ENCODE results near the gene LYL1. TPM values are rescaled to one million over a fixed set of nuclear protein-coding genes. Genes with fewer than 3 reads are reported as not detected.

The LYL1 gene
- total and polyA plus RNA-seq, 2 of the 13 experiments (the other 11 are each of a cell fraction or from before 2014, with no cell fraction given): 0.75 to 0.92 TPM

- TF ChIP-seq CSRNP1 (CRISPR knock-in tag; IDR thresholded peaks at IDR 0.05) (no peak), HCFC1 (IDR thresholded peaks at IDR 0.05; ENCODE audit: low read depth, low read length) (peak; percentile 75), MATR3 (CRISPR knock-in tag; IDR thresholded peaks at IDR 0.05) (no peak), MED8 (CRISPR knock-in tag; IDR thresholded peaks at IDR 0.05; ENCODE audit: insufficient replicate concordance) (peak; percentile 23), ZNF619 (CRISPR knock-in tag; IDR thresholded peaks at IDR 0.05) (no peak), ZNF367 (CRISPR knock-in tag; IDR thresholded peaks at IDR 0.05; ENCODE audit: borderline replicate concordance) (no peak), ZNF253 (CRISPR knock-in tag; IDR thresholded peaks at IDR 0.05; ENCODE audit: borderline replicate concordance) (no peak), LRRFIP1 (CRISPR knock-in tag; conservative IDR thresholded peaks at IDR 0.05) (no peak), PRDM15 (CRISPR knock-in tag; IDR thresholded peaks at IDR 0.05) (no peak), RNF2 (conservative IDR thresholded peaks at IDR 0.05; ENCODE audit: low read depth) (no peak), HNRNPK (IDR thresholded peaks at IDR 0.05; ENCODE audit: low read depth, low read length, poor library complexity, severe bottlenecking) (no peak), YY1 (IDR thresholded peaks at IDR 0.05; ENCODE audit: insufficient read depth, insufficient replicate concordance, low read depth, low read length) (peak; percentile 99), NFIB (CRISPR knock-in tag; IDR thresholded peaks at IDR 0.05; ENCODE audit: borderline replicate concordance) (no peak), HNF1A (IDR thresholded peaks at IDR 0.05; ENCODE audit: low read depth) (no peak; the same call in 1 of the 2 replicates), HNF1A (CRISPR knock-in tag; IDR thresholded peaks at IDR 0.05; ENCODE audit: borderline replicate concordance) (peak; percentile 51; the same call in 1 of the 2 replicates)
These were observed 13.9 kb upstream of the LYL1 start, which contains the start of gene TRMT1 (continued) for GRCh38 chr19:13116282-13117175.
